ENCODE results near the gene FBF1.
"Not testable (repeated sequence)": the region's sequence is repeated elsewhere in the genome, so short reads cannot be mapped to it uniquely, and the experiment has no call there.

Gene FBF1

GRCh38 chr17:75896415-75897159, 44.3 kb downstream of the FBF1 start, which contains the start of gene TRIM65:
TRIM65 (minus strand) TSS chr17:75896951; CDS start chr17:75896937, 14 bp downstream.
- DNase-seq (ENCODE audit: low spot score) = peak; percentile 78

- DNase-seq (ENCODE audit: low spot score) = no peak
Measured at GRCh38 chr17:75895370-75896155, 45.3 kb downstream of the FBF1 start.

- DNase-seq (ENCODE audit: low spot score) = no peak
Measured at GRCh38 chr17:75894049-75894733, 46.7 kb downstream of the FBF1 start.

- no peak for DNase-seq (ENCODE audit: low spot score)
Measured at GRCh38 chr17:75893305-75894048, 47.4 kb downstream of the FBF1 start.

GRCh38 chr17:75892556-75893224, 48.2 kb downstream of the FBF1 start:
- DNase-seq (ENCODE audit: low spot score) = no peak

- DNase-seq (ENCODE audit: low spot score) = no peak
Measured at GRCh38 chr17:75891605-75892555, 49.0 kb downstream of the FBF1 start.

- no peak for DNase-seq (ENCODE audit: low spot score)
Measured at GRCh38 chr17:75891022-75891604, 49.7 kb downstream of the FBF1 start.

- DNase-seq (ENCODE audit: low spot score) = no peak
Measured at GRCh38 chr17:75889454-75889853, 51.4 kb downstream of the FBF1 start.

GRCh38 chr17:75888484-75888883, 52.4 kb downstream of the FBF1 start:
- DNase-seq (ENCODE audit: low spot score) = no peak

- not testable (repeated sequence) for DNase-seq (ENCODE audit: low spot score)
Measured at GRCh38 chr17:75885860-75886259, 55.0 kb downstream of the FBF1 start.

GRCh38 chr17:75885431-75885830, 55.4 kb downstream of the FBF1 start:
- no peak for DNase-seq (ENCODE audit: low spot score)

GRCh38 chr17:75881678-75882454, 59.0 kb downstream of the FBF1 start:
- no peak for DNase-seq (ENCODE audit: low spot score)

GRCh38 chr17:75880266-75880665, 60.6 kb downstream of the FBF1 start:
- no peak for DNase-seq (ENCODE audit: low spot score)

- DNase-seq (ENCODE audit: low spot score) = peak; percentile 53
Measured at GRCh38 chr17:75878174-75878998, 62.5 kb downstream of the FBF1 start, which contains the start of gene TRIM47. TRIM47 (minus strand) TSS chr17:75878581; CDS start chr17:75878548, 33 bp downstream.

- DNase-seq (ENCODE audit: low spot score) = peak; percentile 52
Measured at GRCh38 chr17:75877752-75878173, 63.1 kb downstream of the FBF1 start.

GRCh38 chr17:75876938-75877751, 63.7 kb downstream of the FBF1 start:
- peak; percentile 87 for DNase-seq (ENCODE audit: low spot score)

Measured in pons (tissue), 1 donor.